Measurements from ENCODE around the gene MYL12A.

DNA sequence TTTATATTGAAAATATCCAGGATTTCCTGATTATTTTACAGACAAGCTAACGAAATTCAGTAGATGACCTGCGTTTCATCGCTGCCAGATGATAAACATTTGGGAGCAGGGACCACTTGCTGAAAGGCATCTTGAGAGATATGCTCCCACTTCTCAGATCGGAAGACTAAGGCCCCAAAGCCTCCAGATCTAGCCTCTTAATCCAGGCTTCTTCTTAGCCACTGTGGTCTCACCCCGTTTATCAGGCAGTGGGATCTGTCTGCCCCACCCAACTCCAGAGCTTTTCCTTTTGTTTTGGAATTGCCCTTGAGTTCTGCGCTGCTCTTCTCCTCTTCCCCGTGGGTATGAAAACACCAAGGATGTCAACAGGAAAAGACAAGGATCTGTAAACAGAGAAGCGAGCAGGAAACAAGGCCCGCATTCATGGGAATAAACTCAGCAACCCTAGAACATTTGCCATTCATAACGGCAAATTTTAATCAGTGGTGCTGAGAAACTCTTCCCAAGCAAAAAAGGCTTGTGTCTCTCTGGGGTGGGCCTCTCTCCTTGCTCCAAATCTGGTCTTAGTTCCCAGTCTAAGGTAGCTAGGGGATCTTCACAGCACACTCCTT lies 35.8 kb downstream of the MYL12A start:
- TF ChIP-seq, protein P1, sequence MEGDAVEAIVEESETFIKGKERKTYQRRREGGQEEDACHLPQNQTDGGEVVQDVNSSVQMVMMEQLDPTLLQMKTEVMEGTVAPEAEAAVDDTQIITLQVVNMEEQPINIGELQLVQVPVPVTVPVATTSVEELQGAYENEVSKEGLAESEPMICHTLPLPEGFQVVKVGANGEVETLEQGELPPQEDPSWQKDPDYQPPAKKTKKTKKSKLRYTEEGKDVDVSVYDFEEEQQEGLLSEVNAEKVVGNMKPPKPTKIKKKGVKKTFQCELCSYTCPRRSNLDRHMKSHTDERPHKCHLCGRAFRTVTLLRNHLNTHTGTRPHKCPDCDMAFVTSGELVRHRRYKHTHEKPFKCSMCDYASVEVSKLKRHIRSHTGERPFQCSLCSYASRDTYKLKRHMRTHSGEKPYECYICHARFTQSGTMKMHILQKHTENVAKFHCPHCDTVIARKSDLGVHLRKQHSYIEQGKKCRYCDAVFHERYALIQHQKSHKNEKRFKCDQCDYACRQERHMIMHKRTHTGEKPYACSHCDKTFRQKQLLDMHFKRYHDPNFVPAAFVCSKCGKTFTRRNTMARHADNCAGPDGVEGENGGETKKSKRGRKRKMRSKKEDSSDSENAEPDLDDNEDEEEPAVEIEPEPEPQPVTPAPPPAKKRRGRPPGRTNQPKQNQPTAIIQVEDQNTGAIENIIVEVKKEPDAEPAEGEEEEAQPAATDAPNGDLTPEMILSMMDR (IDR thresholded peaks at IDR 0.05) = no peak
- TF ChIP-seq EP300 (IDR thresholded peaks at IDR 0.05) (no peak), POLR2AphosphoS5 (IDR thresholded peaks at IDR 0.05) (no peak)
